ENCODE results near the gene DTD2.

DNA sequence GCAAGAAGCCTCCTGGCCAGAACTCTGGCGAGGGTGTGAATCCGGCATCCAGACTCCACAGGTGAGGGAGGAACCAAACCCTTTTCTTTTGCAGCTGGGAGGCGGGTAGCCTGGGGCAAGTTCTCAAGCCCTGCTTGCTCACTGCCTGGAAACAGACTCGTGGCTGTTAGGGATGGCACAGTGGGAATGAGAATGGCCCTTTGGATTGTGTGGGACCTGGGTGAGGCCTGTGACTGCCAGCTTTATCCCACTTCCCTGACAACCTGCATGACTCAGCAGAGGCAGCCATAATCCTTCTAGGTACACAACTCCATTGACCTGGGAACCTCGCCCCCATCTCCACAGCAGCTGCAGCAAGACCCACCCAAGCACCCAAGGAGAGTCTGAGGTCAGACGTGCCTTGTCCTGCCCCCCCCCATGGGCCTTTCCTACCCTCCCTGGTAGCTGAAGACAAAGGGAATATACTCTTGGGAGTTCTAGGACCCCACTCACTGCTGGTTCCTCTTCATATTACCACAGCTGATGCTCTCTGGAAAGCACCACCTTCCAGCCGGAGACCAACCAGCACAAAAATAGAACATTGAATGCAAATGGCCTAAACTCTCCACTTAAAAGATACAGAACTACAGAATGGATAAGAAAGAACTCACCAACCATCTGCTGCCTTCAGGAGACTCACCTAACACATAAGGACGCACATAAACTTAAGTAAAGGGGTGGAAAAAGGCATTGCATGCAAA lies 35.6 kb upstream of the DTD2 start:
- TF ChIP-seq, protein P1, sequence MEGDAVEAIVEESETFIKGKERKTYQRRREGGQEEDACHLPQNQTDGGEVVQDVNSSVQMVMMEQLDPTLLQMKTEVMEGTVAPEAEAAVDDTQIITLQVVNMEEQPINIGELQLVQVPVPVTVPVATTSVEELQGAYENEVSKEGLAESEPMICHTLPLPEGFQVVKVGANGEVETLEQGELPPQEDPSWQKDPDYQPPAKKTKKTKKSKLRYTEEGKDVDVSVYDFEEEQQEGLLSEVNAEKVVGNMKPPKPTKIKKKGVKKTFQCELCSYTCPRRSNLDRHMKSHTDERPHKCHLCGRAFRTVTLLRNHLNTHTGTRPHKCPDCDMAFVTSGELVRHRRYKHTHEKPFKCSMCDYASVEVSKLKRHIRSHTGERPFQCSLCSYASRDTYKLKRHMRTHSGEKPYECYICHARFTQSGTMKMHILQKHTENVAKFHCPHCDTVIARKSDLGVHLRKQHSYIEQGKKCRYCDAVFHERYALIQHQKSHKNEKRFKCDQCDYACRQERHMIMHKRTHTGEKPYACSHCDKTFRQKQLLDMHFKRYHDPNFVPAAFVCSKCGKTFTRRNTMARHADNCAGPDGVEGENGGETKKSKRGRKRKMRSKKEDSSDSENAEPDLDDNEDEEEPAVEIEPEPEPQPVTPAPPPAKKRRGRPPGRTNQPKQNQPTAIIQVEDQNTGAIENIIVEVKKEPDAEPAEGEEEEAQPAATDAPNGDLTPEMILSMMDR (IDR thresholded peaks at IDR 0.05): no peak
- TF ChIP-seq POLR2A (IDR thresholded peaks at IDR 0.05) (no peak), POLR2AphosphoS5 (IDR thresholded peaks at IDR 0.05) (no peak), EP300 (IDR thresholded peaks at IDR 0.05; ENCODE audit: low read depth) (no peak)
